DOHH2 (cell line): ENCODE data around the gene MIPOL1.
"Not testable (repeated sequence)": the region's sequence is repeated elsewhere in the genome, so short reads cannot be mapped to it uniquely, and the experiment has no call there.

ENCODE experiments used
- CTCF ChIP-seq: fragments of 200-600 bp; sonication (generic); IDR thresholded peaks from one replicate; pipeline ENCODE4 v1.5.1; 2014; ENCODE audit warnings: antibody characterized with exemption, mild to moderate bottlenecking, low read depth, low read length; ENCODE audit not compliant: poor library complexity, severe bottlenecking
- EZH2phosphoT487 ChIP-seq: fragments of 200-600 bp; sonication (generic); IDR thresholded peaks from 2 replicates; pipeline ENCODE4 v1.6.1; 2017; ENCODE audit warnings: borderline replicate concordance, mild to moderate bottlenecking, antibody characterized with exemption, low read length, moderate library complexity, mixed read lengths

DNA sequence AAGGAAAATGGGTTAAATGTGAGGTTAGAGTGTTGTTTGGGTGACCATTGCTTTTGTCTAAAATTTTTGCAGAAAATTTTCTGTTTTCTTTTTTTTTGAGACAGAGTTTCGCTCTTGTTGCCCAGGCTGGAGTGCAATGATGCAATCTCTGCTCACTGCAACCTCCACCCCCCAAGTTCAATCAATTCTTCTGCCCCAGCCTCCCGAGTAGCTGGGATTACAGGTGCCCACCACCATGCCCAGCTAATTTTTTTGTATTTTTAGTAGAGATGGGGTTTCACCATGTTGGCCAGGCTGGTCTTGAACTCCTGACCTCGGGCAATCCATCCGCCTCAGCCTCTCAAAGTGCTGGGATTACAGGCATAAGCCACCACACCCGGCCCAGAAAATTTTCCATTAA lies 130.2 kb downstream of the MIPOL1 start:
- not testable (repeated sequence) for TF ChIP-seq CTCF, EZH2phosphoT487
